Smooth muscle cell (in vitro differentiated cells): ENCODE measurements around the gene BLOC1S5. TPM values are rescaled to one million over a fixed set of nuclear protein-coding genes. Genes with fewer than 3 reads are reported as not detected.

Source experiments
- DNase-seq: peaks from one replicate; lab custom pipeline; 2025; ENCODE audit not compliant: unreplicated experiment; lab: John Stamatoyannopoulos, UW
- H2AFZ ChIP-seq: fragments of 200-600 bp; sonication (generic); 2 replicates; pipeline ENCODE4 v1.6.0; 2016; ENCODE audit warnings: antibody characterized with exemption, low read depth, mild to moderate bottlenecking
- H3F3A ChIP-seq: fragments of 200-600 bp; sonication (generic); 2 replicates; pipeline ENCODE4 v1.6.0; 2017; ENCODE audit warnings: antibody characterized with exemption, low read depth
- H3K27ac ChIP-seq: fragments of 200-600 bp; sonication (generic); 2 replicates; pipeline ENCODE4 v1.5.1; 2016; ENCODE audit warnings: low read depth, mild to moderate bottlenecking
- H3K27me3 ChIP-seq: fragments of 200-600 bp; sonication (generic); 2 replicates; pipeline ENCODE4 v1.6.1; 2016; ENCODE audit warnings: low read depth, mild to moderate bottlenecking
- H3K36me3 ChIP-seq: fragments of 200-600 bp; sonication (generic); 2 replicates; pipeline ENCODE4 v1.5.1; 2016; ENCODE audit warnings: low read depth
- H3K4me1 ChIP-seq: fragments of 200-600 bp; sonication (generic); 2 replicates; pipeline ENCODE4 v1.5.1; 2016; ENCODE audit warnings: low read depth
- H3K4me2 ChIP-seq: fragments of 200-600 bp; sonication (generic); 2 replicates; pipeline ENCODE4 v1.6.0; 2016; ENCODE audit warnings: mild to moderate bottlenecking
- H3K4me3 ChIP-seq: fragments of 200-600 bp; sonication (generic); 2 replicates; pipeline ENCODE4 v1.5.1; 2016; ENCODE audit warnings: mild to moderate bottlenecking
- H3K79me2 ChIP-seq: fragments of 200-600 bp; sonication (generic); 2 replicates; pipeline ENCODE4 v1.6.0; 2016; ENCODE audit warnings: low read depth, mild to moderate bottlenecking
- H3K9ac ChIP-seq: fragments of 200-600 bp; sonication (generic); 2 replicates; pipeline ENCODE4 v1.6.0; 2016; ENCODE audit warnings: low read depth
- H3K9me3 ChIP-seq: fragments of 200-600 bp; sonication (generic); replicated peaks from 2 replicates; pipeline ENCODE4 v1.5.1; 2016; ENCODE audit warnings: low read depth
- H4K20me1 ChIP-seq: fragments of 200-600 bp; sonication (generic); 2 replicates; pipeline ENCODE4 v1.6.0; 2016; ENCODE audit warnings: low read depth
- WGBS: methylation state at CpG from one replicate; pipeline ENCODE4 v1.1.7; 2016; ENCODE audit warnings: low lambda C conversion rate; 5-methylcytosine and 5-hydroxymethylcytosine counted together
- polyA plus RNA-seq: library from polyadenylated mRNA; unstranded; fragments of >200 nt; fragmentation: Nextera tagmentation; extraction: Ambion mirVana; gene quantifications from 2 replicates; pipeline ENCODE4 v1.2.1, GENCODE V29; 2016
- total RNA-seq: library from RNA; depleted of rRNA; stranded (reverse); fragments of >200 nt; gene quantifications from 2 replicates; pipeline ENCODE4 v1.2.3, GENCODE V29; 2014
- TF ChIP-seq, protein P1 (sequence below): fragments of 200-600 bp; sonication (generic); IDR thresholded peaks from 2 replicates; pipeline ENCODE4 v1.5.1; 2017; ENCODE audit warnings: borderline replicate concordance, mild to moderate bottlenecking, antibody characterized with exemption; ENCODE audit not compliant: insufficient read depth, poor library complexity, severe bottlenecking

Gene BLOC1S5
- total and polyA plus RNA-seq, 2 experiments from 2014 or later, result 10.7 to 13.7 TPM

DNA sequence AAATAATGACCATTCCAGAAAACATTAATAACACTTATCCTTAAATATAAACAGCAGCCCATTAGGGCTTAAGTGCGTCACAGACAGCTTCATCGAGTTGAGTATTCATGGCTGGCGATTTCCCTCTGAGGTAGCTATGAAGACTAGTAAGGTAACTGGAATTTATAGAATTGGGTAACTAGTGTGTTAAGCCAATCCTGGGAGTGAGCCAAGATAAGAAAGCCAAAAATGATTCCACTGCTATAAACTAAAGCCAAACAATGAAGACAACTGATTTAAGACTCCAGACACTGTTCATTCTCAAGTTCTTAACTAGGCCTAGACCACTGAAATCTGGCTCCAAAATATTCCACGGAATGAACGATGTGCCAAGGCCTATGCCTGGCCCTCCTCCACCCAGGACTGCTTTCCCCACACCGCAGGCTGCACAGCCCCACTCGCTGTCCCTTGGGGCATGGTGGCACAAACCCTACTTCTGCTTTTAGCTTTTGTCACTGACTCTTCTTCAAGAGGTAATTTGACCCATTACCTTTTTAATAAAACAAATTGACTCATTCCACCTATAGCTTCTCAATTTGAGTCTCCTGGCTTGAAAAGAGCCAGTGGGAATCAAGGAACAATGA is 66.0 kb downstream of the BLOC1S5 start:
- 51% methylated on average over 7 of the region's 7 CpGs for WGBS
- Histone ChIP-seq H3F3A (peaks cover 12% of the 10 kb centered on the region), H2AFZ (no peak overlapping the region), H3K4me3 (no peak overlapping the region), H3K4me1 (peaks cover 11% of the 10 kb centered on the region), H3K9ac (peak overlapping the region; percentile 45), H3K4me2 (peak overlapping the region; percentile 68), H3K9me3 (no peaks in the 10 kb centered on the region), H3K27ac (peak overlapping the region; percentile 85), H3K27me3 (no peaks in the 10 kb centered on the region), H4K20me1 (no peaks in the 10 kb centered on the region), H3K79me2 (no peaks in the 10 kb centered on the region), H3K36me3 (no peaks in the 10 kb centered on the region)
- TF ChIP-seq, protein P1, sequence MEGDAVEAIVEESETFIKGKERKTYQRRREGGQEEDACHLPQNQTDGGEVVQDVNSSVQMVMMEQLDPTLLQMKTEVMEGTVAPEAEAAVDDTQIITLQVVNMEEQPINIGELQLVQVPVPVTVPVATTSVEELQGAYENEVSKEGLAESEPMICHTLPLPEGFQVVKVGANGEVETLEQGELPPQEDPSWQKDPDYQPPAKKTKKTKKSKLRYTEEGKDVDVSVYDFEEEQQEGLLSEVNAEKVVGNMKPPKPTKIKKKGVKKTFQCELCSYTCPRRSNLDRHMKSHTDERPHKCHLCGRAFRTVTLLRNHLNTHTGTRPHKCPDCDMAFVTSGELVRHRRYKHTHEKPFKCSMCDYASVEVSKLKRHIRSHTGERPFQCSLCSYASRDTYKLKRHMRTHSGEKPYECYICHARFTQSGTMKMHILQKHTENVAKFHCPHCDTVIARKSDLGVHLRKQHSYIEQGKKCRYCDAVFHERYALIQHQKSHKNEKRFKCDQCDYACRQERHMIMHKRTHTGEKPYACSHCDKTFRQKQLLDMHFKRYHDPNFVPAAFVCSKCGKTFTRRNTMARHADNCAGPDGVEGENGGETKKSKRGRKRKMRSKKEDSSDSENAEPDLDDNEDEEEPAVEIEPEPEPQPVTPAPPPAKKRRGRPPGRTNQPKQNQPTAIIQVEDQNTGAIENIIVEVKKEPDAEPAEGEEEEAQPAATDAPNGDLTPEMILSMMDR, result no peak
- DNase-seq, result no peak

DNA sequence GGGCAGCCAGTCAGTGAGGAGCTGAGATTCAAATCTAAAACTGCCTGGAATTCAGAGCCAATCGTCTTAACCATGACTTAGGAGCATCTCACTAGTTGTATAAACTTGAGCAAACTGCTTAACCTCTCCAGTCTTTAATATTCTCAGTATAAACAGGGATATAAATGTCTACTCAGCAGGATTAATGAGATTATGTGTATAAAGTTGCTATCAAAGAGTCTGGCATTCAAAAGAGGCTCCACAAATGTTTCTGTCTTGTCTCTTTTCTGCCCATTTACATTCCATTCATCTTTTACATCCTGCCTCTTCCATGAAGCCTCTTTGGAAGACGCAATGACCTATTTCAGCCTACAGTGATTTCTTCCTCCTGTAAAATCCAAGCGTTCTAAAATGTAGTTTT is 66.9 kb downstream of the BLOC1S5 start:
- H3K36me3 ChIP-seq, result no peaks in the 10 kb centered on the region
- TF ChIP-seq, protein P1, result no peak
- H3K9me3 ChIP-seq, result no peaks in the 10 kb centered on the region
- peaks cover 13% of the 10 kb centered on the region for H3F3A ChIP-seq
- 22% methylated on average over 3 of the region's 3 CpGs for WGBS
- peak overlapping the region; percentile 45 for H3K9ac ChIP-seq
- no peak for DNase-seq
- H3K27me3 ChIP-seq, result no peaks in the 10 kb centered on the region
- H3K4me3 ChIP-seq, result no peak overlapping the region
- no peaks in the 10 kb centered on the region for H3K79me2 ChIP-seq
- H4K20me1 ChIP-seq, result no peaks in the 10 kb centered on the region
- peak overlapping the region; percentile 85 for H3K27ac ChIP-seq
- H3K4me1 ChIP-seq, result peaks cover 11% of the 10 kb centered on the region
- peak overlapping the region; percentile 68 for H3K4me2 ChIP-seq
- H2AFZ ChIP-seq, result no peak overlapping the region

DNA sequence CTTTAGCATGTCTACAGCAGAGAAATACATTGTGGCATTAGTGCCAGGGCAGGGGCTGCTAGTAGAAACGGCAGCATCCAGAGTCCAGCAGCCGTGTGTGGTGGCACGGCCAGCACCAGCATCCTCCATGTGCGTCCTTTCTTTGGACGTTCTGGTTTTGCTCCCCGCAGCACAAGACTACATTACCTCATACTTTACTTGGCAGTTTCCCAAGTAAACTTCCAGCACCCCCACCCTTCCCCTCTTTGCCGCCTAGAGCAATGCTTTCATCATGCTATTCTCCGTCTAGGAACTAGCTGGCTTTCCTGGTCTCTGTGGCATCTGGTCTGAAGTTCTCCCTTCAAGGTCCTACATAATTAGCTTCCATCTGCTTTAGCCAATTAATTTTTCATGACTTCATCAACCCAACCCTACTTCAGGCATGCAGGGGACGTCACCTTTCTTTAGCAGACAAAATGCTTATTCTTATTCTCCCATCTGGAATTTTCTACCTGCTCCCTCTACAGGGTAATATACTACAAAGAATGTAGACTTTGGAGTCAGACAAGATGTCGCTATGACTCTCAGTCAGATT is 67.6 kb downstream of the BLOC1S5 start:
- H3K4me2 ChIP-seq, result peak overlapping the region; percentile 68
- H3K27me3 ChIP-seq, result no peaks in the 10 kb centered on the region
- peak overlapping the region; percentile 45 for H3K9ac ChIP-seq
- no peaks in the 10 kb centered on the region for H3K36me3 ChIP-seq
- H3K4me1 ChIP-seq, result peaks cover 11% of the 10 kb centered on the region
- H2AFZ ChIP-seq, result no peak overlapping the region
- peak overlapping the region; percentile 85 for H3K27ac ChIP-seq
- no peaks in the 10 kb centered on the region for H4K20me1 ChIP-seq
- WGBS, result 39% methylated on average over 10 of the region's 10 CpGs
- no peak for DNase-seq
- H3K9me3 ChIP-seq, result no peaks in the 10 kb centered on the region
- H3K4me3 ChIP-seq, result no peak overlapping the region
- TF ChIP-seq, protein P1, result no peak
- H3K79me2 ChIP-seq, result no peaks in the 10 kb centered on the region
- H3F3A ChIP-seq, result peaks cover 13% of the 10 kb centered on the region

DNA sequence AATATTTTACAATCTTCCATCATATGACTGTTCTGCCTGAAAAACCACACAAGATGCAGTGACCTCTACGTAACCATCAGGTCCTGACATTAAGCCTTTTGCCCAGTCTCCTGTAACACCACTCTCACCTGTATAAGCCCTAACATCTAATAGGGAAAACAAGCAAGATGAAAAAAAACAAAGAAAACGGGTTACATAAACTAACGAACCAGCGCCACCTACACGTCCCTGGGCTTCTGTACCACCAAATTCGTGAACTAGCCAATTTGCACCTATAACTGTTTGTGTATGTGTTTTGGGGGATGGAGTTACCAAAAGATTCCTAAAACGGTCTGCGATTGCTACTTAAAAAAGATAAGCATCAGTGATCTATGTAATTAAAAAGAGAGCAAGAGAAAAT is 70.2 kb downstream of the BLOC1S5 start:
- WGBS, result 68% methylated on average over 8 of the region's 8 CpGs
- TF ChIP-seq, protein P1, result no peak
- H3K4me1 ChIP-seq, result peaks cover 11% of the 10 kb centered on the region

More for the DNA sequence above, 70.2 kb downstream of the BLOC1S5 start:
- no peaks in the 10 kb centered on the region for H3K27me3 ChIP-seq
- H3F3A ChIP-seq, result peaks cover 13% of the 10 kb centered on the region
- H3K9ac ChIP-seq, result no peak overlapping the region
- H2AFZ ChIP-seq, result no peak overlapping the region
- H3K36me3 ChIP-seq, result no peaks in the 10 kb centered on the region
- no peaks in the 10 kb centered on the region for H3K79me2 ChIP-seq
- no peak for DNase-seq
- no peaks in the 10 kb centered on the region for H4K20me1 ChIP-seq
- no peaks in the 10 kb centered on the region for H3K9me3 ChIP-seq
- H3K4me2 ChIP-seq, result no peak overlapping the region
- H3K4me3 ChIP-seq, result no peak overlapping the region
- no peak overlapping the region for H3K27ac ChIP-seq
